Measurements from ENCODE around the gene AXL. TPM values are rescaled to one million over a fixed set of nuclear protein-coding genes. Genes with fewer than 3 reads are reported as not detected.

AXL gene
- total and polyA plus RNA-seq, 7 donors: 3.3 to 13.6 (median 8.4) TPM

GRCh38 chr19:41205995-41206394, 13.0 kb upstream of the AXL start:
- H3K36me3 ChIP-seq (ENCODE audit: insufficient read depth in 1 of 2, low read depth in 1 of 2): no peaks in the 10 kb centered on the region
- no peaks in the 10 kb centered on the region for H3K27me3 ChIP-seq (ENCODE audit: insufficient read depth in 3 of 3, low read length in 2 of 3)
- H3K4me3 ChIP-seq: no peak overlapping the region
- H3K27ac ChIP-seq: no peak overlapping the region
- intact Hi-C loops (cut with DNase I): loop anchor here (2.0 to 10.0 kb wide), 3 partner anchors 55 to 229 kb away; partner anchors contain the start of gene DMAC2 (in 1 of the 2)
- no peak for DNase-seq
- 56 to 67% (median 63%) methylated on average over 9 to 10 of the region's 10 CpGs for WGBS, 3 donors
- no peaks in the 10 kb centered on the region for H3K9me3 ChIP-seq
- TF ChIP-seq CTCF (IDR thresholded peaks at IDR 0.05): no peak
- ATAC-seq: no peak
- no peaks in the 10 kb centered on the region for H3K4me1 ChIP-seq

GRCh38 chr19:41206456-41206855, 12.6 kb upstream of the AXL start:
- H3K36me3 ChIP-seq (ENCODE audit: insufficient read depth in 1 of 2, low read depth in 1 of 2): no peaks in the 10 kb centered on the region
- TF ChIP-seq CTCF (IDR thresholded peaks at IDR 0.05): no peak
- H3K9me3 ChIP-seq: no peaks in the 10 kb centered on the region
- H3K4me1 ChIP-seq: no peaks in the 10 kb centered on the region
- no peak overlapping the region for H3K4me3 ChIP-seq
- H3K27ac ChIP-seq: peak overlapping the region; percentile 23
- H3K27me3 ChIP-seq (ENCODE audit: insufficient read depth in 3 of 3, low read length in 2 of 3): peaks cover 0 to 2% (median 0%) of the 10 kb centered on the region in 3 donors
- 43 to 60% (median 47%) methylated on average over 9 of the region's 9 CpGs for WGBS, 3 donors
- ATAC-seq: no peak
- intact Hi-C loops (cut with DNase I): loop anchor here (2.0 to 10.0 kb wide), 2 partner anchors 54 to 228 kb away; partner anchors contain the start of gene DMAC2 (in 1 of the 2)
- DNase-seq: no peak

- DNase-seq: peak; percentile 83 to 94
- WGBS, 3 donors: 28 to 43% (median 33%) methylated on average over 24 to 26 of the region's 26 CpGs
- no peak for TF ChIP-seq CTCF (IDR thresholded peaks at IDR 0.05)
- H3K4me1 ChIP-seq: no peaks in the 10 kb centered on the region
- H3K4me3 ChIP-seq: peak overlapping the region; percentile 11
- H3K36me3 ChIP-seq (ENCODE audit: insufficient read depth in 1 of 2, low read depth in 1 of 2): no peaks in the 10 kb centered on the region
- H3K27me3 ChIP-seq (ENCODE audit: insufficient read depth in 3 of 3, low read length in 2 of 3): peaks cover 0 to 4% (median 0%) of the 10 kb centered on the region in 3 donors
- ATAC-seq: peak in 3 of 4 donors; percentile 53 to 79 (median 60)
- H3K9me3 ChIP-seq: no peaks in the 10 kb centered on the region
- intact Hi-C loops (cut with DNase I): loop anchor here (2.0 to 10.0 kb wide), 2 partner anchors 54 to 228 kb away; partner anchors contain the start of gene DMAC2 (in 1 of the 2)
- peak overlapping the region; percentile 23 for H3K27ac ChIP-seq
Measured at GRCh38 chr19:41206926-41207750, 11.9 kb upstream of the AXL start.

- Histone ChIP-seq H3K4me1 (no peaks in the 10 kb centered on the region), H3K36me3 (ENCODE audit: insufficient read depth in 1 of 2, low read depth in 1 of 2) (no peaks in the 10 kb centered on the region), H3K4me3 (no peak overlapping the region), H3K9me3 (no peaks in the 10 kb centered on the region), H3K27ac (no peak overlapping the region), H3K27me3 (ENCODE audit: insufficient read depth in 3 of 3, low read length in 2 of 3) (peaks cover 0 to 19% (median 4%) of the 10 kb centered on the region in 3 donors)
- TF ChIP-seq CTCF (IDR thresholded peaks at IDR 0.05): no peak
- no peak for ATAC-seq
- intact Hi-C loops (cut with DNase I): no loop called here
- DNase-seq: no peak
- 74 to 95% (median 89%) methylated on average over 1 of the region's 1 CpG for WGBS, 3 donors
Measured at GRCh38 chr19:41214161-41214560, 4.9 kb upstream of the AXL start.

All from psoas muscle (tissue), 8 donors.